Measurements from ENCODE around the gene SLC12A6. TPM values are rescaled to one million over a fixed set of nuclear protein-coding genes. Genes with fewer than 3 reads are reported as not detected.

The SLC12A6 gene
- total RNA-seq, 1 donor from 2014 or later, result 25.7 TPM

DNA sequence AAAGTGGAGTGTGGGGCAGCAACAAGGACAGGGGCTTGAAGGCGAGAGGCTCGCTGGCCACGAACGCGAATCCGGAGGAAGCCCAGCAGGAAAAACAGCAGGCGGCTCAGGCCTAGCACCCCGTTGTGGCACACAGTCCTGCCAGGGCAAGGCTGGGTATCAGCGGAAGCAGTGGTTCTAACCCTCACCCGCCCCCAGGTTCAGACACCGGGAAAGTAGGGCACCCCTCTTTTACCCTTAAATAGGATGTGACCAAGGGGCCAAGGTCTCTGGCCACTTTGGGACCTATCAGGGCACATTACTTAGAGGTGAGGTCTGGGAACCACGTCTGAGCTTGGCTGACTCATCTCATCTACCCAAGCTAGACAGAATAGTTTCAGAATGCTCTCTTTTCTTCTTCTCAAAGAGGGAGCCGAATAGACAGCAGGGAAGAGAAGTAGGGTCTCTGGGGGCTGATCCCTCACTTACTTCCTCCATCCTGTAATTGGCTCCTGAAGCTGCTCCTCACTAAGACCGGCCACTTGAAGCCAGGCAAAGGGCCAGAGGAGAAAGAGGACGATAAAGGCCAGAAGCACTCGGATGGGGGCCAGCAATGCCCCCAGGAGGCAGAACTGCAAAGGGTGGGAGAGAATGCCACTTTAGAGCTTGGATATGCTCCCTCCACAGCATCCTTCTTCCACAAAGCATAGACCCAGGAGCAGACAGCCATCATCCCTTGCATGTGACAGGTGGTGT, 27.7 kb upstream of the SLC12A6 start:
- Histone ChIP-seq H3K36me3 (peaks cover 39% of the 10 kb centered on the region), H3K9me3 (replicated peaks) (no peaks in the 10 kb centered on the region), H3K4me1 (peaks cover 37% of the 10 kb centered on the region), H3K4me3 (peak overlapping the region; percentile 99), H3K27me3 (ENCODE audit: low read depth) (no peaks in the 10 kb centered on the region), H3K27ac (replicated peaks) (peak overlapping the region; percentile 100)
- TF ChIP-seq, protein P1, sequence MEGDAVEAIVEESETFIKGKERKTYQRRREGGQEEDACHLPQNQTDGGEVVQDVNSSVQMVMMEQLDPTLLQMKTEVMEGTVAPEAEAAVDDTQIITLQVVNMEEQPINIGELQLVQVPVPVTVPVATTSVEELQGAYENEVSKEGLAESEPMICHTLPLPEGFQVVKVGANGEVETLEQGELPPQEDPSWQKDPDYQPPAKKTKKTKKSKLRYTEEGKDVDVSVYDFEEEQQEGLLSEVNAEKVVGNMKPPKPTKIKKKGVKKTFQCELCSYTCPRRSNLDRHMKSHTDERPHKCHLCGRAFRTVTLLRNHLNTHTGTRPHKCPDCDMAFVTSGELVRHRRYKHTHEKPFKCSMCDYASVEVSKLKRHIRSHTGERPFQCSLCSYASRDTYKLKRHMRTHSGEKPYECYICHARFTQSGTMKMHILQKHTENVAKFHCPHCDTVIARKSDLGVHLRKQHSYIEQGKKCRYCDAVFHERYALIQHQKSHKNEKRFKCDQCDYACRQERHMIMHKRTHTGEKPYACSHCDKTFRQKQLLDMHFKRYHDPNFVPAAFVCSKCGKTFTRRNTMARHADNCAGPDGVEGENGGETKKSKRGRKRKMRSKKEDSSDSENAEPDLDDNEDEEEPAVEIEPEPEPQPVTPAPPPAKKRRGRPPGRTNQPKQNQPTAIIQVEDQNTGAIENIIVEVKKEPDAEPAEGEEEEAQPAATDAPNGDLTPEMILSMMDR (IDR thresholded peaks at IDR 0.05; ENCODE audit: borderline replicate concordance), result no peak
- intact Hi-C loops (cut with micrococcal nuclease), result no loop called here
- peak; percentile 50 for DNase-seq

DNA sequence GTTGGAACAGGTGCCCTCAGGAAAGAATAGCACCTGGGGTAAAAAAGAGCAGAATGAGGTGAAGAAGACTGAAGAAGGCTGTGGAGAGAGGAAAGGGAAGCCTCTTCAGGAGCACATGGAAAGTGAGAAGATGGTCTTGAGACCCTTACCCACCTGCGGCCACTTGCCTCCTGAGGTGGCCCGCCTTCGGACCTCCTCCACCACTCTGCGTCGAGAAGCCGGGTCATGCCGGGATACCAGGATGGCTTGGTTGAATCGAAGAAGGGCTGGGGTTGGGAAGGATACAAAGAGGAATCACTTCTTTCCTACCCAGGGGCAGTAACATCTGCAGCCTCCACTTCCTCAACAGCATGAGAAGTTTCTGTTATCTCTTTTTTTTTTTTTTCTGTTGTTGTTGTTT, 26.5 kb upstream of the SLC12A6 start:
- Histone ChIP-seq H3K27me3 (ENCODE audit: low read depth) (no peaks in the 10 kb centered on the region), H3K27ac (replicated peaks) (no peak overlapping the region), H3K9me3 (replicated peaks) (no peaks in the 10 kb centered on the region), H3K36me3 (peaks cover 51% of the 10 kb centered on the region), H3K4me1 (peaks cover 37% of the 10 kb centered on the region), H3K4me3 (no peak overlapping the region)
- DNase-seq, result no peak
- intact Hi-C loops (cut with micrococcal nuclease), result no loop called here
- TF ChIP-seq, protein P1 (IDR thresholded peaks at IDR 0.05; ENCODE audit: borderline replicate concordance), result no peak

DNA sequence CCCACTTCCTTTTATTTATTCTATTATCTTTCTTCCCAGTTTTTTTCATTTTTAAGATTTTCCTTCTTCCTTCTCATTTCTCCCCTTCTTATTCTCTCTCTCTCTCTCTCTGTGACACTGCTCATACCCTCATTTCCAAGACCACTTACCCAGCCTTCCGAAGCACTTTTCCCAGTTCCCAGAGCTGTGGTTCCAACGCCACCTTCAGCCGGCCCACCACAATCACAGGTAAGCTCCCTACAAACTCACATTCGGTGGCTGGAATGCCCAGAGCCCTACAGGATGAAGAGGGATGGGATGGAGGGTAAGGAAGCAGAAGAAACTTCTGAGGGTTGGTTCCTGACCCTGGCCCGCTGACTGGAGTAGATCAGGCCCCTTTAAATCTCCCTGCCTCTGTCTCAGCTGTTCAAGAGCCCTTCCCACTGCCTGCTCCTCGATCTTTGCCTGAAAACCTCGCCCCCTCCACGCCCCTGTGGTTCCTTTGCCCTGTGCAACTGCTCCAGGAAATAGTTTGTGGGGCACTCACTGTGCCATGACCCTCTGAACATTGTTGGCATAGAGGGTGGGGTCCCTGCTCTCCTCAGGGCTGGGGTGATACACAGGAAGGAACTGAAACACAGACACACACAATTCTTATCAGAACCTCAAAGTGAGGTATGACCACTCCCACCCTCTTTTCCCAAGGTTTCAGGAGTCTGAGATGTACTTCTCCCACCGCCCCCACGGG, 24.6 kb upstream of the SLC12A6 start:
- Histone ChIP-seq H3K27ac (replicated peaks) (no peak overlapping the region), H3K36me3 (peaks cover 69% of the 10 kb centered on the region), H3K4me1 (peaks cover 25% of the 10 kb centered on the region), H3K4me3 (no peak overlapping the region), H3K27me3 (ENCODE audit: low read depth) (no peaks in the 10 kb centered on the region), H3K9me3 (replicated peaks) (no peaks in the 10 kb centered on the region)
- intact Hi-C loops (cut with micrococcal nuclease), result no loop called here
- TF ChIP-seq, protein P1 (IDR thresholded peaks at IDR 0.05; ENCODE audit: borderline replicate concordance), result no peak
- DNase-seq, result no peak

DNA sequence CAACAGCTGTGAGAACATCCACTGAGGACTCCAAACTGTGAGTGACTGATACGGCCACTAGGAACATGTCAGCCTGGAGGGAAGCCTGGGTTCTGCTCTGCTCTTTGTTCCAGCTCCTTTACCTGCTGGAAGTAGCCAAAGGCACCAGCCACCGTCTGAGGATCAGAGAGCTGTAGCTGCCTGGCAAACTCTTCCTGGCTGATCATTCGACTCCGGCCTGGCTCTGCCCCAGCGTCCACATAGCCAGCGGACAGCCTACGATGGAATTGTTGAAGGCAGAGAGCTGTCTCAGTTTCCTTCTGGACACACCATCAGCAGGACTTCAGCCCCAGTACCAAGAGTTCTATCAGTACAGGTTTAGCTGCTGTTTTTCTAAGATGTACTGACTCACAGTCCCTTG, 23.7 kb upstream of the SLC12A6 start:
- Histone ChIP-seq H3K9me3 (replicated peaks) (no peaks in the 10 kb centered on the region), H3K36me3 (peaks cover 76% of the 10 kb centered on the region)

DNA sequence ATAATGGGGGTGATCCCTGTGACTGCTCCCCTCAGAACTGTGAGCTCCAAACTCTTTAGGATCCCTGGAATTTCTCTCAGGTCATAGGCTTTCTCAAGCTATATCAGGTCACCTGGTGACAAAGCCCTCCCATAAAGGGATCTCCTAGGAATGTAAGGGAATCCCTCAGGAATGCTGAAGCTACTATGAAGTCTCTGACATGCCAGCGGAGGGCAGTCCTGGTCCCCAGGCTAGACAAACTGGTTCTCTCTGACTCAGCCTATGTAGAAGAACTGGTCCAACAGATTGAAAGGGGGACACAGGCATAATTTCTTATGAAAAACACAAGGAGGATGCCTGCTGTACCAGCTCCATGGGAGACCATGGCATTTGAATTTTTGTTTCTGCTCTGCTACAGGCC, 22.7 kb upstream of the SLC12A6 start:
- Histone ChIP-seq H3K27ac (replicated peaks) (no peak overlapping the region), H3K4me1 (peaks cover 8% of the 10 kb centered on the region), H3K36me3 (peaks cover 76% of the 10 kb centered on the region), H3K4me3 (no peak overlapping the region), H3K27me3 (ENCODE audit: low read depth) (no peaks in the 10 kb centered on the region), H3K9me3 (replicated peaks) (no peaks in the 10 kb centered on the region)
- intact Hi-C loops (cut with micrococcal nuclease), result no loop called here
- no peak for DNase-seq
- TF ChIP-seq, protein P1 (IDR thresholded peaks at IDR 0.05; ENCODE audit: borderline replicate concordance), result no peak

More for the DNA sequence above, 23.7 kb upstream of the SLC12A6 start:
- peaks cover 18% of the 10 kb centered on the region for H3K4me1 ChIP-seq
- H3K27me3 ChIP-seq (ENCODE audit: low read depth), result no peaks in the 10 kb centered on the region
- no peak overlapping the region for H3K4me3 ChIP-seq
- no peak overlapping the region for H3K27ac ChIP-seq (replicated peaks)
- TF ChIP-seq, protein P1 (IDR thresholded peaks at IDR 0.05; ENCODE audit: borderline replicate concordance), result no peak
- DNase-seq, result no peak
- intact Hi-C loops (cut with micrococcal nuclease), result no loop called here

Data from left ventricle myocardium inferior (tissue), 1 donor.